Measurements from ENCODE around the gene TTC3.

DNA sequence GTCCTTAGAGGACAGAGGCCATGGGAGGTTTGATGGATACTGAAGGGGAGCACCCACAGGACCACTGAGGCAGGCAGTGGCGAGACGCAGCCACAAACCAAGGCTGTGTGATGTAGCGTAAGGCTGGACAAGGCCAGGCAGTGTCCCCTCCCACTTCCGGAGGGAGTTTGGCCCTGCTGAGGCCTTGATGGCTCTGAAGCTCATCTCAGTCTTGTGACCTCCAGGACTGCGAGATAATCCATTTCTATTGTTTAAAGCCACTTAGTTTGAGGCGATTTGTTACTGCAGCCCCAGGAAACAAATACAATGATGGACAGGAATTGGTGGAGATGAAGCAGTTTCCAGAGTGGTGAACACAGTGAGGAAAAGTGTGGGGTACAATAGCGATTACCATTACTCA lies 15.4 kb upstream of the TTC3 start:
- TF ChIP-seq POLR2AphosphoS5 (IDR thresholded peaks at IDR 0.05; ENCODE audit: borderline replicate concordance, low read depth, low read length), result no peak
- no peak for TF ChIP-seq EZH2 (IDR thresholded peaks at IDR 0.05)
